ENCODE data around the gene ANKH.

Gene ANKH

DNA sequence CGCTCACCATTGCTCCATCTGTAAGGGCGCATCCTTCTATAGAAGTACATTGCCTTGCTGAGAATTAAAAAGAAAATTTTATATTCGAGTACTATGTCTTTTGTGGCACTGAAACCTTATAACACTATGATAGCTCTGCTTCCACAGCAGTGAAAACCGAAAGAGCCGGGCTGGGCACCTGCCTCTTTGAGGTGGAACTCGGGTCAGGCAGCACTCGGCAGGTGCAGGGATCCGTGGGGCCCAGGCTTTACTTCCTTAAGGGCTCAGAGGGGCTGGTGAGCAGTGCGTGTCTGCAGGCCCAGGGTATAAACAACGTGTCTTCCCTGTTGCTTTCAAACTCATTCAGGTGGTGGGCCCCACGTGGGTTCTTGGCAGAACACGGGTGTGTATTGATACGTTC lies 137.2 kb downstream of the ANKH start:
- H3K4me3 ChIP-seq (ENCODE audit: low read depth in 1 of 2, low read length in 2 of 2) = no peak overlapping the region
- H3K36me3 ChIP-seq (ENCODE audit: insufficient read depth, low read length) = peaks cover 50% of the 10 kb centered on the region
- no peak overlapping the region for H3K27ac ChIP-seq (ENCODE audit: low read length)
- H3K79me2 ChIP-seq (ENCODE audit: insufficient read depth, low read length) = no peaks in the 10 kb centered on the region
- DNase-seq (no peak), ATAC-seq (ENCODE audit: insufficient read depth, low read depth) (no peak)
- H3K4me2 ChIP-seq (ENCODE audit: insufficient read depth, low read length) = no peak overlapping the region
- H4K20me1 ChIP-seq (ENCODE audit: insufficient read depth, low read length) = no peaks in the 10 kb centered on the region
- H2AFZ ChIP-seq (ENCODE audit: low read depth, low read length) = no peak overlapping the region
- no peaks in the 10 kb centered on the region for H3K4me1 ChIP-seq (ENCODE audit: insufficient read depth, low read length)
- no peaks in the 10 kb centered on the region for H3K27me3 ChIP-seq (ENCODE audit: insufficient read depth, low read length, poor library complexity)
- H3K9ac ChIP-seq (ENCODE audit: low read depth, low read length) = no peak overlapping the region
- TF ChIP-seq EZH2 (IDR thresholded peaks at IDR 0.05; ENCODE audit: borderline replicate concordance, low read depth, low read length, severe bottlenecking) = no peak
- TF ChIP-seq, protein P1, sequence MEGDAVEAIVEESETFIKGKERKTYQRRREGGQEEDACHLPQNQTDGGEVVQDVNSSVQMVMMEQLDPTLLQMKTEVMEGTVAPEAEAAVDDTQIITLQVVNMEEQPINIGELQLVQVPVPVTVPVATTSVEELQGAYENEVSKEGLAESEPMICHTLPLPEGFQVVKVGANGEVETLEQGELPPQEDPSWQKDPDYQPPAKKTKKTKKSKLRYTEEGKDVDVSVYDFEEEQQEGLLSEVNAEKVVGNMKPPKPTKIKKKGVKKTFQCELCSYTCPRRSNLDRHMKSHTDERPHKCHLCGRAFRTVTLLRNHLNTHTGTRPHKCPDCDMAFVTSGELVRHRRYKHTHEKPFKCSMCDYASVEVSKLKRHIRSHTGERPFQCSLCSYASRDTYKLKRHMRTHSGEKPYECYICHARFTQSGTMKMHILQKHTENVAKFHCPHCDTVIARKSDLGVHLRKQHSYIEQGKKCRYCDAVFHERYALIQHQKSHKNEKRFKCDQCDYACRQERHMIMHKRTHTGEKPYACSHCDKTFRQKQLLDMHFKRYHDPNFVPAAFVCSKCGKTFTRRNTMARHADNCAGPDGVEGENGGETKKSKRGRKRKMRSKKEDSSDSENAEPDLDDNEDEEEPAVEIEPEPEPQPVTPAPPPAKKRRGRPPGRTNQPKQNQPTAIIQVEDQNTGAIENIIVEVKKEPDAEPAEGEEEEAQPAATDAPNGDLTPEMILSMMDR (IDR thresholded peaks at IDR 0.05; ENCODE audit: borderline replicate concordance, extremely low read depth, low read length, poor library complexity, severe bottlenecking) = no peak
- no peaks in the 10 kb centered on the region for H3K9me3 ChIP-seq (ENCODE audit: insufficient read depth, low read length, severe bottlenecking)

DNA sequence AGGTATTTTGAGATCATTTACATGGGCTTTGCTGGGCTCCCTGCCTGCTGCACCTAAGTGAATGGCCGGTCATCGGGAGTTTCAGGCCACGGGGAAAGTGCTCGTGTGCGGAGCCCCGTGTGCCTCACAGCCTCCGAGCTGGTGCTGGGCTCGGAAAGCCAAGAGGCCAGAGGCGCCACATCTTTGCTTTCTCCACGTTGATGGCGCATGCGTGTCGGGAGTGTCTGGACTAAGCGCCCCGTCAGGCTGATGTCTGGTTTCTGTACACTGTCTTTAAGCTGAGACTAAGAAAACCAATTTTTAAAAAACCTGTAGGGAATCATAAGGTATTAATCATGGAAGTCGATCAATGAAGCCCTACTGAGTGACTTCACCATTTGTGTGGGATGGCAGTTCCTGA lies 137.9 kb downstream of the ANKH start:
- no peak overlapping the region for H3K4me3 ChIP-seq (ENCODE audit: low read depth in 1 of 2, low read length in 2 of 2)
- ATAC-seq (ENCODE audit: insufficient read depth, low read depth) (no peak), DNase-seq (no peak)
- H3K4me2 ChIP-seq (ENCODE audit: insufficient read depth, low read length) = no peak overlapping the region
- no peak overlapping the region for H3K9ac ChIP-seq (ENCODE audit: low read depth, low read length)
- TF ChIP-seq, protein P1 (IDR thresholded peaks at IDR 0.05; ENCODE audit: borderline replicate concordance, extremely low read depth, low read length, poor library complexity, severe bottlenecking) = no peak
- TF ChIP-seq EZH2 (IDR thresholded peaks at IDR 0.05; ENCODE audit: borderline replicate concordance, low read depth, low read length, severe bottlenecking) = no peak
- no peaks in the 10 kb centered on the region for H4K20me1 ChIP-seq (ENCODE audit: insufficient read depth, low read length)
- no peak overlapping the region for H2AFZ ChIP-seq (ENCODE audit: low read depth, low read length)
- no peaks in the 10 kb centered on the region for H3K9me3 ChIP-seq (ENCODE audit: insufficient read depth, low read length, severe bottlenecking)
- H3K4me1 ChIP-seq (ENCODE audit: insufficient read depth, low read length) = no peaks in the 10 kb centered on the region
- no peaks in the 10 kb centered on the region for H3K27me3 ChIP-seq (ENCODE audit: insufficient read depth, low read length, poor library complexity)
- peaks cover 50% of the 10 kb centered on the region for H3K36me3 ChIP-seq (ENCODE audit: insufficient read depth, low read length)
- no peak overlapping the region for H3K27ac ChIP-seq (ENCODE audit: low read length)
- no peaks in the 10 kb centered on the region for H3K79me2 ChIP-seq (ENCODE audit: insufficient read depth, low read length)

DNA sequence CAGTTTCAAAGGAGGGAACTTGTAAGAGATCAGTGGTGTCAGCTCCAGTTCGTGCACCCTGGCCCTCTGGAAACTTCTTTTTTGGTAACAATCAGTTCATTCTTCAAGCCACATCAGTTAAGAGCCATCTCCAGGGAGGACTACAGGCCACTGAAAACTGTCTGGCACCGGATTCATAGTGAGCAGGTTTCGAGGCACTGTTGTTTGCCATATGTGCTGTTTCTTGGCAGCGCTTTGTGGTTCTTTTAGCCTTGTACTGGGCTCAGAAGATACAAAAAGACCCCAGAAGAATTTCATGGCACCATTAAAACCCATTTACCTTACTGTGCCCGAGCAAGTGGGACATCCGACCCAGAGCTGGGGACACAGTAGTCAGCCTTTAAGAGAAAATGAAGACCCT lies 138.6 kb downstream of the ANKH start:
- Histone ChIP-seq H3K79me2 (ENCODE audit: insufficient read depth, low read length) (no peaks in the 10 kb centered on the region), H4K20me1 (ENCODE audit: insufficient read depth, low read length) (0 out of 2 replicates have a peak, but pooled peaks cover 2% of the 10 kb centered on the region), H3K27ac (ENCODE audit: low read length) (no peak overlapping the region), H3K9me3 (ENCODE audit: insufficient read depth, low read length, severe bottlenecking) (no peaks in the 10 kb centered on the region), H2AFZ (ENCODE audit: low read depth, low read length) (no peak overlapping the region), H3K4me1 (ENCODE audit: insufficient read depth, low read length) (no peaks in the 10 kb centered on the region), H3K4me3 (ENCODE audit: low read depth in 1 of 2, low read length in 2 of 2) (no peak overlapping the region), H3K4me2 (ENCODE audit: insufficient read depth, low read length) (no peak overlapping the region), H3K27me3 (ENCODE audit: insufficient read depth, low read length, poor library complexity) (no peaks in the 10 kb centered on the region), H3K9ac (ENCODE audit: low read depth, low read length) (no peak overlapping the region), H3K36me3 (ENCODE audit: insufficient read depth, low read length) (peaks cover 47% of the 10 kb centered on the region)
- DNase-seq (no peak), ATAC-seq (ENCODE audit: insufficient read depth, low read depth) (no peak)
- TF ChIP-seq EZH2 (IDR thresholded peaks at IDR 0.05; ENCODE audit: borderline replicate concordance, low read depth, low read length, severe bottlenecking) = no peak

DNA sequence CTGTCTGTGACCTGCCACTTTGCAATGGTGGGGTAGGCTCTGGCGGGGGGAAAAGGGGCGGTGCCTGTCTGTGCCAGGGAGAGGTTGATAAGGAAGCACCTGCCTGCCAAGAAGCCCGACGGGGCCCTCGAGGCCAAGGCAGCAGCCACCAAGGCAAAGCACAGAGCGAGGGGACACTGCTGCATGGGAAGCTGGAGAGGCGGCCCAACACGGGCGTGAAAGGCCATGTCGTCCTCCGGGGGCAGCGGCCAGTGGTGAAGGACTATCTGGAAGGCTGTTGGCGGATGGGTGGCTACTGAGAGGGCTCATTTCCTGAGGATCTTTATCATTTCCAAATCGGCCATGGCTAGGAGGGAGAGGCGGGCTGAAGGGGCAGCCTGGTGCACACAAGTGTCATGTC lies 140.7 kb downstream of the ANKH start:
- no peak overlapping the region for H3K4me3 ChIP-seq (ENCODE audit: low read depth in 1 of 2, low read length in 2 of 2)
- H3K27ac ChIP-seq (ENCODE audit: low read length) = no peak overlapping the region
- 0 out of 2 replicates have a peak, but pooled peaks cover 2% of the 10 kb centered on the region for H4K20me1 ChIP-seq (ENCODE audit: insufficient read depth, low read length)
- H3K4me1 ChIP-seq (ENCODE audit: insufficient read depth, low read length) = no peaks in the 10 kb centered on the region
- H2AFZ ChIP-seq (ENCODE audit: low read depth, low read length) = no peak overlapping the region
- ATAC-seq (ENCODE audit: insufficient read depth, low read depth) (no peak), DNase-seq (no peak)
- no peak overlapping the region for H3K9ac ChIP-seq (ENCODE audit: low read depth, low read length)
- no peak overlapping the region for H3K4me2 ChIP-seq (ENCODE audit: insufficient read depth, low read length)
- no peaks in the 10 kb centered on the region for H3K79me2 ChIP-seq (ENCODE audit: insufficient read depth, low read length)
- H3K27me3 ChIP-seq (ENCODE audit: insufficient read depth, low read length, poor library complexity) = no peaks in the 10 kb centered on the region
- TF ChIP-seq EZH2 (IDR thresholded peaks at IDR 0.05; ENCODE audit: borderline replicate concordance, low read depth, low read length, severe bottlenecking) = no peak
- TF ChIP-seq, protein P1 (IDR thresholded peaks at IDR 0.05; ENCODE audit: borderline replicate concordance, extremely low read depth, low read length, poor library complexity, severe bottlenecking) = no peak
- peaks cover 42% of the 10 kb centered on the region for H3K36me3 ChIP-seq (ENCODE audit: insufficient read depth, low read length)
- H3K9me3 ChIP-seq (ENCODE audit: insufficient read depth, low read length, severe bottlenecking) = no peaks in the 10 kb centered on the region

Measured in DND-41 (cell line).